ENCODE results near the gene MRPS34. TPM values are rescaled to one million over a fixed set of nuclear protein-coding genes. Genes with fewer than 3 reads are reported as not detected.

Gene MRPS34
- polyA plus RNA-seq, 1 donor (not counting 4 experiments of a cell fraction or from before 2014, with no cell fraction given) = 74.3 TPM

GRCh38 chr16:1789643-1790045 is 16.7 kb upstream of the MRPS34 start:
- dilution Hi-C loops (cut with MboI; ENCODE audit: extremely low pct_ligation_motif_present, low sequenced_read_pairs) = no loop called here
- no peak for FAIRE-seq
- Histone ChIP-seq H3K4me3 (ENCODE audit: control insufficient read depth in 2 of 3, extremely low read depth in 1 of 3, insufficient read depth in 2 of 3, low read depth in 1 of 3, low read length in 3 of 3) (no peak overlapping the region), H3K27me3 (ENCODE audit: control insufficient read depth, extremely low read depth, insufficient read depth, low read length) (no peaks in the 10 kb centered on the region), H3K9ac (ENCODE audit: control insufficient read depth, extremely low read depth, insufficient read depth, low read length) (no peak overlapping the region), H3K36me3 (ENCODE audit: control insufficient read depth in 2 of 2, extremely low read depth in 1 of 2, insufficient read depth in 2 of 2, low read length in 2 of 2) (peaks cover 0 to 11% of the 10 kb centered on the region in 2 experiments), H3K4me2 (ENCODE audit: control insufficient read depth, extremely low read depth, insufficient read depth, low read depth, low read length) (no peak overlapping the region), H2AFZ (ENCODE audit: control insufficient read depth, low read length) (no peak overlapping the region), H4K20me1 (ENCODE audit: control insufficient read depth, extremely low read depth, insufficient read depth, low read length) (peaks cover 3% of the 10 kb centered on the region), H3K27ac (ENCODE audit: control insufficient read depth, insufficient read depth, low read length) (no peak overlapping the region), H3K79me2 (ENCODE audit: control insufficient read depth, insufficient read depth, low read length) (peaks cover 30% of the 10 kb centered on the region), H3K9me1 (ENCODE audit: control insufficient read depth, extremely low read depth, insufficient read depth, low read length) (no peaks in the 10 kb centered on the region), H3K4me1 (ENCODE audit: control insufficient read depth, extremely low read depth, insufficient read depth, low read length) (peaks cover 15% of the 10 kb centered on the region), H3K9me3 (ENCODE audit: control insufficient read depth, low read depth, low read length) (no peaks in the 10 kb centered on the region)
- TF ChIP-seq CTCF (optimal IDR thresholded peaks at IDR 0.05 in 1 of 3, IDR thresholded peaks at IDR 0.05 in 1 of 3, conservative IDR thresholded peaks at IDR 0.05 in 1 of 3; ENCODE audit: extremely low read depth in 1 of 3, insufficient read depth in 2 of 3, low read length in 3 of 3) (no peak), EZH2 (IDR thresholded peaks at IDR 0.05; ENCODE audit: low read length) (no peak)
- no peak for DNase-seq (ENCODE audit: low read depth, low spot score)

DNA sequence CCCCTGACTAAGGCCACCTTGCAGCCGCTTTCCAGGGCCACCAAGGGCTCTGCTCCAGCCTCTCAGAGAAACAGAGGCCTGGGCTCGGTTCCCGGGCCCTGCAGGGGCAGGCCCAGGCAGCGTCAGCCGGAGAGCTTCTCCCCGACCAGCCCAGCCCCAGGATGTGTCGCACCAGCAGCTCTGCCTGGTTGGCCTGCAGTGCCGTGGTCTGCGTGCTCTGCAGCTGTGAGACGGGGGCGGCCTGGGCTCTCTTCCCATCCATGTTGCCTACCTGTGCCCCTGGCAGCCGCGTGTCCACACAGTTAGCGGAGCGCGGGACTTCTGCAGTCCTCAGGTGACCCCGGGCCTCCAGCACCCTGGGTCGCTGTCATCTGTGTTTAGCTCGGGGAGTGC is 15.8 kb upstream of the MRPS34 start:
- no peak overlapping the region for H3K4me3 ChIP-seq (ENCODE audit: control insufficient read depth in 2 of 3, extremely low read depth in 1 of 3, insufficient read depth in 2 of 3, low read depth in 1 of 3, low read length in 3 of 3)
- no peaks in the 10 kb centered on the region for H3K27me3 ChIP-seq (ENCODE audit: control insufficient read depth, extremely low read depth, insufficient read depth, low read length)
- peaks cover 3% of the 10 kb centered on the region for H4K20me1 ChIP-seq (ENCODE audit: control insufficient read depth, extremely low read depth, insufficient read depth, low read length)
- H3K9me1 ChIP-seq (ENCODE audit: control insufficient read depth, extremely low read depth, insufficient read depth, low read length) = no peaks in the 10 kb centered on the region
- H2AFZ ChIP-seq (ENCODE audit: control insufficient read depth, low read length) = no peak overlapping the region
- H3K79me2 ChIP-seq (ENCODE audit: control insufficient read depth, insufficient read depth, low read length) = peaks cover 35% of the 10 kb centered on the region
- FAIRE-seq (no peak), DNase-seq (ENCODE audit: low read depth, low spot score) (no peak)
- H3K4me2 ChIP-seq (ENCODE audit: control insufficient read depth, extremely low read depth, insufficient read depth, low read depth, low read length) = peak overlapping the region; percentile 22
- dilution Hi-C loops (cut with MboI; ENCODE audit: extremely low pct_ligation_motif_present, low sequenced_read_pairs) = no loop called here
- no peak for TF ChIP-seq EZH2 (IDR thresholded peaks at IDR 0.05; ENCODE audit: low read length)
- TF ChIP-seq CTCF (optimal IDR thresholded peaks at IDR 0.05 in 1 of 3, IDR thresholded peaks at IDR 0.05 in 1 of 3, conservative IDR thresholded peaks at IDR 0.05 in 1 of 3; ENCODE audit: extremely low read depth in 1 of 3, insufficient read depth in 2 of 3, low read length in 3 of 3) = no peak
- H3K9ac ChIP-seq (ENCODE audit: control insufficient read depth, extremely low read depth, insufficient read depth, low read length) = no peak overlapping the region
- no peak overlapping the region for H3K27ac ChIP-seq (ENCODE audit: control insufficient read depth, insufficient read depth, low read length)
- H3K36me3 ChIP-seq (ENCODE audit: control insufficient read depth in 2 of 2, extremely low read depth in 1 of 2, insufficient read depth in 2 of 2, low read length in 2 of 2) = peaks cover 0 to 11% of the 10 kb centered on the region in 2 experiments
- peaks cover 22% of the 10 kb centered on the region for H3K4me1 ChIP-seq (ENCODE audit: control insufficient read depth, extremely low read depth, insufficient read depth, low read length)
- no peaks in the 10 kb centered on the region for H3K9me3 ChIP-seq (ENCODE audit: control insufficient read depth, low read depth, low read length)

Data from keratinocyte (primary cell).